Activated CD8-positive, alpha-beta T cell treated with anti-CD3 and anti-CD28 coated beads for 36 hours (primary cell): ENCODE data around the gene FSD1. TPM values are rescaled to one million over a fixed set of nuclear protein-coding genes. Genes with fewer than 3 reads are reported as not detected.

Experiments used
- ATAC-seq: fragments of 200-7000 bp; cut with Tn5 transposase; one replicate; pipeline ENCODE4 v1.10.0; 2021; ENCODE audit warnings: mild to moderate bottlenecking, moderate library complexity
- CTCF ChIA-PET: fragments of 350-600 bp; sonication (Branson Sonifier 250); formaldehyde crosslinking; loops from one replicate; lab custom pipeline; 2021; ENCODE audit warnings: antibody characterized with exemption; lab: Charles Lee
- POLR2A ChIA-PET: fragments of 350-600 bp; sonication (Branson Sonifier 250); formaldehyde crosslinking; loops from one replicate; lab custom pipeline; 2021; ENCODE audit warnings: antibody characterized with exemption; lab: Charles Lee
- DNase-seq: peaks from one replicate; pipeline ENCODE4 v3.0.0-alpha.2; 2020
- H3K27ac Mint-ChIP-seq: one replicate; pipeline ENCODE4 v1.8.0; 2021; ENCODE audit warnings: mild to moderate bottlenecking, mixed read lengths
- H3K27me3 Mint-ChIP-seq: one replicate; pipeline ENCODE4 v1.8.0; 2021; ENCODE audit warnings: mixed read lengths
- H3K36me3 Mint-ChIP-seq: one replicate; pipeline ENCODE4 v1.8.0; 2021; ENCODE audit warnings: low read depth, mixed read lengths
- H3K4me1 Mint-ChIP-seq: one replicate; pipeline ENCODE4 v1.8.0; 2021; ENCODE audit warnings: low read depth, mixed read lengths
- H3K4me3 Mint-ChIP-seq: one replicate; pipeline ENCODE4 v1.8.0; 2021; ENCODE audit warnings: mild to moderate bottlenecking, moderate library complexity, mixed read lengths
- H3K9me3 Mint-ChIP-seq: one replicate; pipeline ENCODE4 v1.8.0; 2021; ENCODE audit warnings: mixed read lengths
- CTCF ChIP-seq: fragments of 200-600 bp; IDR thresholded peaks from one replicate; pipeline ENCODE4 v1.8.0; 2022; ENCODE audit warnings: antibody characterized with exemption, mild to moderate bottlenecking
- intact Hi-C: fragments of 100-400 bp; cut with micrococcal nuclease; formaldehyde crosslinking; loops from one replicate; pipeline ENCODE4 v1.10.0; 2022
- total RNA-seq, 2 experiments: library from RNA; stranded (reverse); gene quantifications; one replicate each; pipeline ENCODE4 v1.2.3, GENCODE V29; 2021

Gene FSD1
- total RNA-seq, 2 experiments from 2014 or later = 19.7 to 22.0 TPM

GRCh38 chr19:4360081-4360569, 55.7 kb downstream of the FSD1 start:
- ATAC-seq = no peak
- no peaks in the 10 kb centered on the region for H3K27me3 Mint-ChIP-seq
- no peak overlapping the region for H3K4me3 Mint-ChIP-seq
- H3K4me1 Mint-ChIP-seq = no peaks in the 10 kb centered on the region
- H3K9me3 Mint-ChIP-seq = no peaks in the 10 kb centered on the region
- peak overlapping the region; percentile 36 for H3K27ac Mint-ChIP-seq
- no peak for DNase-seq
- ChIA-PET POLR2A (interaction anchor here (0.9 to 1.4 kb wide), 2 partner anchors 10 to 91 kb away, joined by 3 to 4 read pairs; no protein-coding TSS in a partner anchor), CTCF (interaction anchor here (2.2 to 4.6 kb wide), 3 partner anchors 8 to 92 kb away, joined by 6 to 23 read pairs (median 10); partner anchors contain the start of gene MPND)
- peaks cover 4% of the 10 kb centered on the region for H3K36me3 Mint-ChIP-seq
- TF ChIP-seq CTCF = no peak
- intact Hi-C loops = loop anchor here (5.0 kb wide), 1 partner anchor 37 kb away; no protein-coding TSS in a partner anchor

- ChIA-PET CTCF (interaction anchor here (3.8 to 4.6 kb wide), 2 partner anchors 8 to 17 kb away, joined by 10 to 23 read pairs; partner anchors contain the start of gene MPND), POLR2A (interaction anchor here (1.4 kb wide), 1 partner anchor 9 kb away, joined by 4 read pairs; no protein-coding TSS in a partner anchor)
- no peak for TF ChIP-seq CTCF
- peak overlapping the region; percentile 36 for H3K27ac Mint-ChIP-seq
- intact Hi-C loops = loop anchor here (5.0 kb wide), 1 partner anchor 37 kb away; no protein-coding TSS in a partner anchor
- no peaks in the 10 kb centered on the region for H3K27me3 Mint-ChIP-seq
- DNase-seq (no peak), ATAC-seq (no peak)
- H3K36me3 Mint-ChIP-seq = peaks cover 4% of the 10 kb centered on the region
- no peaks in the 10 kb centered on the region for H3K9me3 Mint-ChIP-seq
- no peaks in the 10 kb centered on the region for H3K4me1 Mint-ChIP-seq
- no peak overlapping the region for H3K4me3 Mint-ChIP-seq
Observed at GRCh38 chr19:4360641-4361151, 56.3 kb downstream of the FSD1 start.

- Mint-ChIP-seq H3K36me3 (peaks cover 4% of the 10 kb centered on the region), H3K4me1 (no peaks in the 10 kb centered on the region), H3K27ac (no peak overlapping the region), H3K27me3 (no peaks in the 10 kb centered on the region), H3K9me3 (no peaks in the 10 kb centered on the region), H3K4me3 (no peak overlapping the region)
- intact Hi-C loops = loop anchor here (5.0 kb wide), 1 partner anchor 36 kb away; no protein-coding TSS in a partner anchor
- ChIA-PET CTCF (interaction anchor here (4.6 kb wide), 1 partner anchor 9 kb away, joined by 23 read pairs; no protein-coding TSS in a partner anchor), POLR2A (interaction anchor here (1.4 kb wide), 1 partner anchor 8 kb away, joined by 4 read pairs; no protein-coding TSS in a partner anchor)
- DNase-seq (no peak), ATAC-seq (no peak)
- no peak for TF ChIP-seq CTCF
Observed at GRCh38 chr19:4361152-4362046, 57.0 kb downstream of the FSD1 start.

GRCh38 chr19:4362101-4362828, 57.9 kb downstream of the FSD1 start:
- ATAC-seq = no peak
- ChIA-PET POLR2A (interaction anchor here (0.6 to 0.9 kb wide), 3 partner anchors 13 to 155 kb away, joined by 3 read pairs; no protein-coding TSS in a partner anchor), CTCF (interaction anchor here (1.2 to 4.6 kb wide), 2 partner anchors 10 to 95 kb away, joined by 4 to 23 read pairs; no protein-coding TSS in a partner anchor)
- no peak for DNase-seq
- no peaks in the 10 kb centered on the region for H3K9me3 Mint-ChIP-seq
- peaks cover 9% of the 10 kb centered on the region for H3K36me3 Mint-ChIP-seq
- no peak overlapping the region for H3K4me3 Mint-ChIP-seq
- no peak for TF ChIP-seq CTCF
- no peaks in the 10 kb centered on the region for H3K27me3 Mint-ChIP-seq
- H3K4me1 Mint-ChIP-seq = no peaks in the 10 kb centered on the region
- H3K27ac Mint-ChIP-seq = no peak overlapping the region
- intact Hi-C loops = loop anchor here (5.0 kb wide), 1 partner anchor 35 kb away; no protein-coding TSS in a partner anchor
